ENCODE measurements around the gene DTNA.

Gene DTNA

GRCh38 chr18:34821669-34822210, 111.6 kb downstream of the DTNA start:
- H3K27ac ChIP-seq (ENCODE audit: low read depth, low read length, poor library complexity, severe bottlenecking): no peak overlapping the region
- H3K27me3 ChIP-seq (ENCODE audit: insufficient read depth, low read length): no peaks in the 10 kb centered on the region
- H3K36me3 ChIP-seq (ENCODE audit: insufficient read depth, low read length): no peaks in the 10 kb centered on the region
- no peaks in the 10 kb centered on the region for H3K4me1 ChIP-seq (ENCODE audit: insufficient read depth, low read length, severe bottlenecking)
- H2AFZ ChIP-seq (ENCODE audit: low read length): no peak overlapping the region
- H3K79me2 ChIP-seq (ENCODE audit: insufficient read depth, low read length): no peaks in the 10 kb centered on the region
- H3K9me3 ChIP-seq (ENCODE audit: low read length): no peaks in the 10 kb centered on the region
- no peaks in the 10 kb centered on the region for H4K20me1 ChIP-seq (ENCODE audit: insufficient read depth, low read length)
- no peak overlapping the region for H3K4me3 ChIP-seq (ENCODE audit: low read depth, low read length, poor library complexity, severe bottlenecking)
- no peak overlapping the region for H3K9ac ChIP-seq (ENCODE audit: low read length)
- TF ChIP-seq CTCF (IDR thresholded peaks at IDR 0.05; ENCODE audit: low read length) (no peak), EZH2 (IDR thresholded peaks at IDR 0.05; ENCODE audit: borderline replicate concordance, low read length) (no peak)
- no peak overlapping the region for H3K4me2 ChIP-seq (ENCODE audit: low read length)
- no peaks in the 10 kb centered on the region for H3F3A ChIP-seq (ENCODE audit: insufficient read depth, low read length)
- H3K9me2 ChIP-seq (ENCODE audit: low read depth, low read length): no peaks in the 10 kb centered on the region

- H3K27ac ChIP-seq (ENCODE audit: low read depth, low read length, poor library complexity, severe bottlenecking): no peak overlapping the region
- H3K4me1 ChIP-seq (ENCODE audit: insufficient read depth, low read length, severe bottlenecking): no peaks in the 10 kb centered on the region
- no peak overlapping the region for H3K4me3 ChIP-seq (ENCODE audit: low read depth, low read length, poor library complexity, severe bottlenecking)
- no peak overlapping the region for H2AFZ ChIP-seq (ENCODE audit: low read length)
- H3K9me3 ChIP-seq (ENCODE audit: low read length): no peaks in the 10 kb centered on the region
- no peaks in the 10 kb centered on the region for H3K27me3 ChIP-seq (ENCODE audit: insufficient read depth, low read length)
- H4K20me1 ChIP-seq (ENCODE audit: insufficient read depth, low read length): no peaks in the 10 kb centered on the region
- no peaks in the 10 kb centered on the region for H3K36me3 ChIP-seq (ENCODE audit: insufficient read depth, low read length)
- no peak overlapping the region for H3K4me2 ChIP-seq (ENCODE audit: low read length)
- H3K9ac ChIP-seq (ENCODE audit: low read length): no peak overlapping the region
- no peaks in the 10 kb centered on the region for H3K79me2 ChIP-seq (ENCODE audit: insufficient read depth, low read length)
- H3K9me2 ChIP-seq (ENCODE audit: low read depth, low read length): no peaks in the 10 kb centered on the region
- no peaks in the 10 kb centered on the region for H3F3A ChIP-seq (ENCODE audit: insufficient read depth, low read length)
- TF ChIP-seq EZH2 (IDR thresholded peaks at IDR 0.05; ENCODE audit: borderline replicate concordance, low read length): no peak
- TF ChIP-seq CTCF (IDR thresholded peaks at IDR 0.05; ENCODE audit: low read length): no peak
These were observed 118.0 kb downstream of the DTNA start for GRCh38 chr18:34828093-34828492.

- H3K9me3 ChIP-seq (ENCODE audit: low read length): no peaks in the 10 kb centered on the region
- H3K36me3 ChIP-seq (ENCODE audit: insufficient read depth, low read length): no peaks in the 10 kb centered on the region
- no peaks in the 10 kb centered on the region for H3K79me2 ChIP-seq (ENCODE audit: insufficient read depth, low read length)
- no peaks in the 10 kb centered on the region for H3F3A ChIP-seq (ENCODE audit: insufficient read depth, low read length)
- no peaks in the 10 kb centered on the region for H4K20me1 ChIP-seq (ENCODE audit: insufficient read depth, low read length)
- no peak overlapping the region for H3K4me3 ChIP-seq (ENCODE audit: low read depth, low read length, poor library complexity, severe bottlenecking)
- H3K27ac ChIP-seq (ENCODE audit: low read depth, low read length, poor library complexity, severe bottlenecking): no peak overlapping the region
- TF ChIP-seq CTCF (IDR thresholded peaks at IDR 0.05; ENCODE audit: low read length) (no peak), EZH2 (IDR thresholded peaks at IDR 0.05; ENCODE audit: borderline replicate concordance, low read length) (no peak)
- no peak overlapping the region for H3K4me2 ChIP-seq (ENCODE audit: low read length)
- no peaks in the 10 kb centered on the region for H3K27me3 ChIP-seq (ENCODE audit: insufficient read depth, low read length)
- no peak overlapping the region for H2AFZ ChIP-seq (ENCODE audit: low read length)
- no peak overlapping the region for H3K9ac ChIP-seq (ENCODE audit: low read length)
- H3K4me1 ChIP-seq (ENCODE audit: insufficient read depth, low read length, severe bottlenecking): no peaks in the 10 kb centered on the region
- H3K9me2 ChIP-seq (ENCODE audit: low read depth, low read length): no peaks in the 10 kb centered on the region
These were observed 124.8 kb downstream of the DTNA start for GRCh38 chr18:34834897-34835296.

All from OCI-LY1 (cell line).